ENCODE data around the gene TTYH3.
"Not testable (repeated sequence)": the region's sequence is repeated elsewhere in the genome, so short reads cannot be mapped to it uniquely, and the experiment has no call there.

The TTYH3 gene

GRCh38 chr7:2689951-2690705 is 58.3 kb downstream of the TTYH3 start:
- DNase-seq: no peak

- peak; percentile 35 for DNase-seq
These were observed 59.4 kb downstream of the TTYH3 start for GRCh38 chr7:2691011-2691707.

GRCh38 chr7:2691932-2692439 is 60.2 kb downstream of the TTYH3 start:
- not testable (repeated sequence) for DNase-seq

- DNase-seq: no peak
These were observed 60.8 kb downstream of the TTYH3 start for GRCh38 chr7:2692543-2692942.

- peak; percentile 67 for DNase-seq
These were observed 61.8 kb downstream of the TTYH3 start for GRCh38 chr7:2693420-2694121.

- DNase-seq: not testable (repeated sequence)
These were observed 62.3 kb downstream of the TTYH3 start for GRCh38 chr7:2694122-2694436.

- DNase-seq: peak; percentile 55
These were observed 66.9 kb downstream of the TTYH3 start for GRCh38 chr7:2698581-2699288.

GRCh38 chr7:2699289-2699620 is 67.5 kb downstream of the TTYH3 start:
- no peak for DNase-seq

GRCh38 chr7:2700141-2700850 is 68.5 kb downstream of the TTYH3 start:
- DNase-seq: no peak

- no peak for DNase-seq
These were observed 69.6 kb downstream of the TTYH3 start for GRCh38 chr7:2701424-2701823.

GRCh38 chr7:2701832-2702593 is 70.2 kb downstream of the TTYH3 start:
- no peak for DNase-seq

- no peak for DNase-seq
These were observed 70.8 kb downstream of the TTYH3 start for GRCh38 chr7:2702594-2702957.

GRCh38 chr7:2705371-2706096 is 73.7 kb downstream of the TTYH3 start:
- no peak for DNase-seq

- DNase-seq: no peak
These were observed 74.9 kb downstream of the TTYH3 start for GRCh38 chr7:2706685-2707126.

- DNase-seq: no peak
These were observed 75.7 kb downstream of the TTYH3 start for GRCh38 chr7:2707481-2707880.

- DNase-seq: no peak
These were observed 76.3 kb downstream of the TTYH3 start for GRCh38 chr7:2708041-2708440.

GRCh38 chr7:2708547-2709310 is 76.9 kb downstream of the TTYH3 start:
- DNase-seq: no peak

- peak; percentile 76 for DNase-seq
These were observed 77.9 kb downstream of the TTYH3 start for GRCh38 chr7:2709553-2710285.

- DNase-seq: peak; percentile 67
These were observed 78.5 kb downstream of the TTYH3 start for GRCh38 chr7:2710286-2710655.
